K562 (cell line): ENCODE results near the gene KLHL22. TPM values are rescaled to one million over a fixed set of nuclear protein-coding genes. Genes with fewer than 3 reads are reported as not detected.
A peak's percentile ranks its signal among the peaks of the same experiment; 100 is the strongest.

ENCODE experiments used
- CBFA2T3 ChIP-seq: fragments of 450-650 bp; IDR thresholded peaks from 2 replicates; pipeline ENCODE4 v1.6.1; 2017
- E2F1 ChIP-seq: sonication (generic); formaldehyde crosslinking; IDR thresholded peaks from 2 replicates; pipeline ENCODE4 v1.8.1; 2023; ENCODE audit warnings: mild to moderate bottlenecking, missing genetic modification reagents, moderate library complexity
- FOXJ2 ChIP-seq: fragments of 200-800 bp; sonication (Bioruptor generic); IDR thresholded peaks from 2 replicates; pipeline ENCODE4 v1.6.1; 2016; ENCODE audit warnings: missing genetic modification characterization, missing compliant biosample characterization
- GATAD2B ChIP-seq: fragments of 450-650 bp; IDR thresholded peaks from 2 replicates; pipeline ENCODE4 v1.6.1; 2017; ENCODE audit warnings: mild to moderate bottlenecking, borderline replicate concordance
- HOXB6 ChIP-seq: fragments of 250-450 bp; sonication (Bioruptor Pico); IDR thresholded peaks from 2 replicates; pipeline ENCODE4 v1.5.1; 2022; ENCODE audit warnings: mild to moderate bottlenecking, borderline replicate concordance
- L3MBTL2 ChIP-seq: fragments of 450-650 bp; IDR thresholded peaks from 2 replicates; pipeline ENCODE4 v1.6.1; 2016; ENCODE audit warnings: mild to moderate bottlenecking, moderate library complexity
- MCM3 ChIP-seq: fragments of 450-650 bp; IDR thresholded peaks from 2 replicates; pipeline ENCODE4 v1.6.1; 2016
- MEF2D ChIP-seq: conservative IDR thresholded peaks from 2 replicates; pipeline ENCODE4 v1.6.1; 2016; ENCODE audit warnings: low read depth, missing genetic modification characterization, missing compliant biosample characterization
- NFRKB ChIP-seq: fragments of 450-650 bp; IDR thresholded peaks from 2 replicates; pipeline ENCODE4 v1.6.1; 2016; ENCODE audit warnings: low read depth
- POLR2A ChIP-seq: fragments of 450-650 bp; conservative IDR thresholded peaks from 2 replicates; pipeline ENCODE4 v1.6.1; 2016
- POU5F1 ChIP-seq: fragments of 150-350 bp; IDR thresholded peaks from 2 replicates; pipeline ENCODE4 v1.6.1; 2014; ENCODE audit warnings: borderline replicate concordance, low read length, low read depth, mild to moderate bottlenecking; ENCODE audit not compliant: partially characterized antibody
- PTBP1 ChIP-seq: fragments of 200-400 bp; formaldehyde crosslinking; IDR thresholded peaks from 2 replicates; pipeline ENCODE4 v1.6.1; 2017; ENCODE audit warnings: low read depth, low read length
- RFX5 ChIP-seq: IDR thresholded peaks from 2 replicates; pipeline ENCODE4 v1.6.1; 2011; ENCODE audit warnings: low read depth, mild to moderate bottlenecking, improper control_type of control experiment, low read length
- SLC30A9 ChIP-seq: fragments of 250-450 bp; sonication (Bioruptor Pico); IDR thresholded peaks from 2 replicates; pipeline ENCODE4 v1.8.0; 2022; ENCODE audit warnings: mild to moderate bottlenecking, moderate library complexity
- U2AF1 ChIP-seq: fragments of 200-400 bp; formaldehyde crosslinking; optimal IDR thresholded peaks from 2 replicates; pipeline ENCODE3; 2017; ENCODE audit warnings: mild to moderate bottlenecking, low read depth, low read length, moderate library complexity
- ZC3H4 ChIP-seq: sonication (generic); formaldehyde crosslinking; IDR thresholded peaks from 2 replicates; pipeline ENCODE4 v1.9.0; 2021; ENCODE audit warnings: missing genetic modification reagents, borderline replicate concordance
- ZEB2 ChIP-seq: fragments of 450-650 bp; IDR thresholded peaks from 2 replicates; pipeline ENCODE4 v1.6.1; 2016
- ZNF133 ChIP-seq: fragments of 250-450 bp; sonication (Bioruptor Pico); IDR thresholded peaks from 2 replicates; pipeline ENCODE4 v1.4.0; 2020; ENCODE audit warnings: mild to moderate bottlenecking
- ZNF174 ChIP-seq: fragments of 250-450 bp; sonication (Bioruptor Pico); IDR thresholded peaks from 2 replicates; pipeline ENCODE4 v1.4.0; 2020; ENCODE audit warnings: mild to moderate bottlenecking
- ZNF398 ChIP-seq: fragments of 250-450 bp; sonication (Bioruptor Pico); IDR thresholded peaks from 2 replicates; pipeline ENCODE4 v1.8.0; 2021; ENCODE audit warnings: moderate library complexity, mild to moderate bottlenecking, inconsistent platforms
- ZNF436 ChIP-seq: fragments of 250-450, 450-650 bp; sonication (Bioruptor Pico); formaldehyde crosslinking; IDR thresholded peaks from 2 replicates; pipeline ENCODE4 v1.7.0; 2020; ENCODE audit warnings: mild to moderate bottlenecking
- ZNF512 ChIP-seq: IDR thresholded peaks from 2 replicates; pipeline ENCODE4 v1.6.1; 2016; ENCODE audit warnings: missing genetic modification characterization, missing compliant biosample characterization
- ZNF778 ChIP-seq: fragments of 450-650 bp; formaldehyde crosslinking; IDR thresholded peaks from 2 replicates; pipeline ENCODE4 v1.4.0; 2020; ENCODE audit warnings: mild to moderate bottlenecking, moderate library complexity
- polyA plus RNA-seq, 8 experiments: library from polyadenylated mRNA; depleted of rRNA in 4 of 8; stranded (reverse) in 5 of 8; unstranded in 3 of 8; fragments of >200 nt; fragmentation: Nextera tagmentation in 2 of 8; fragmentation: Illumina TruSeq in 1 of 8; extraction: Ambion mirVana in 2 of 8; extraction: Trizol in 1 of 8; gene quantifications; 2 replicates each; pipeline versions ENCODE4 v1.2.1 to v1.2.3, GENCODE V29; 2011 to 2014; ENCODE audit warnings: inconsistent platforms in 1 of 8, missing spikeins in 1 of 8
- total RNA-seq, 7 experiments: library from RNA; depleted of rRNA in 6 of 7; stranded (reverse); fragments of >200 nt in 6 of 7; fragmentation: Illumina TruSeq in 2 of 7; extraction: Trizol in 2 of 7; gene quantifications; 2 replicates each; pipeline versions ENCODE4 v1.2.1 to v1.2.3, GENCODE V29; 2011 to 2021; ENCODE audit warnings: low replicate concordance in 1 of 7
- TF ChIP-seq, protein P1 (sequence below), 3 experiments: IDR thresholded peaks in 2 of 3; conservative IDR thresholded peaks in 1 of 3; 2 replicates each; pipeline ENCODE4 v1.5.1; 2011 to 2012; ENCODE audit warnings: low read length in 3 of 3, mild to moderate bottlenecking in 3 of 3, control low read depth in 2 of 3, improper control_type of control experiment in 1 of 3, inconsistent platforms in 1 of 3, low read depth in 1 of 3, mixed read lengths in 1 of 3, moderate library complexity in 1 of 3; ENCODE audit not compliant: insufficient read depth in 2 of 3

The KLHL22 gene
- total and polyA plus RNA-seq, 9 of the 15 experiments (the other 6 are each of a cell fraction or from before 2014, with no cell fraction given): 1.3 to 25.6 (median 15.2) TPM

DNA sequence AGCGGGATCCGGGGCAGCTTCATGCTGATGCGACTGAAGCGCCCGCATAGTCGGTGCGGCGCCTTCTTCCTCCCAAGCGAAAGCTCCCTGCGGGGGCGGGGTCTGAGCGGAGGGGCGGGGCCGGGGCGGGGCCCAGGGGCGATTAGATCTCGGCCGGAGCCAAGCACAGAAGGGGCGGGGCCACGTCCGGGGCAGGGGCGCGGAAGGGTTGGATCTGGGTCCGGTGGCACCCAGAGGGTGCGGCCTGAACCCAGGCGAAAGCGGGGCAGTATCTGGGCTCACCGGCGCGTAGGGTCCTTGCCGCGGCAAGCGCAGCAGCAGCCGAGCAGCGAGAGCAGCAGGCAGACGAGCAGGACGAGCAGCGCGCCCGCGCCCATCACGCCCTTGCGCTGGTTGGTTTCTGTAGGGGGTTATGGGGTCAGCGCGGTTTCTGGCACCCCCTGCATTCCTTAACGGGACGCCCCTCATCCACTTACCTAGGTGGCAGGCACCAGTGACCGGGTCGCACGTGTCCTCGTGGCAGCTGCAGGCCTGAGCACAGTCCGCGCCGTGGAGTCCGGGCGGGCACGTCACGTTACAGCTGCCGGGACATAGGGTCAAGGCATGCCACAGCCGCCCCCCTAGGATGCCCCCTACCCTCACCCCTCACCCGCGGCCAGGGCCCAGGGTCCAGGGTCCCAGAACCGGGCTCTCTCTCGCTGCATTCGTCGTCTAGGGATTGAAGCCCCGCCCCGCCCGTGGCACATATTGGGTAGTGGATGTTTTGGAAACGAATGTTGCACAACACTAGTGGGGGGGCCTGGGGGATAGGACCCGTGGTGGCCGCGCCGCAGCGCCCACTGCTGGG, 66.1 kb downstream of the KLHL22 start (continued):
- TF ChIP-seq SLC30A9 (CRISPR knock-in tag) (no peak), PTBP1 (no peak), L3MBTL2 (peak; percentile 78; the same call in 1 of the 2 replicates), ZNF436 (no peak), ZNF133 (CRISPR knock-in tag) (0 out of 2 replicates have a peak, but pooled peaks have one; percentile 9), NFRKB (no peak), MCM3 (no peak), ZNF512 (no peak), POLR2A (no peak), HOXB6 (CRISPR knock-in tag) (no peak), E2F1 (CRISPR knock-in tag) (no peak), MEF2D (tag) (no peak), U2AF1 (no peak), RFX5 (no peak; the same call in 1 of the 2 replicates), ZNF398 (CRISPR knock-in tag) (no peak), FOXJ2 (tag) (no peak), ZNF778 (no peak), CBFA2T3 (no peak), ZC3H4 (CRISPR knock-in tag) (no peak), ZEB2 (no peak), POU5F1 (no peak), GATAD2B (no peak), ZNF174 (CRISPR knock-in tag) (no peak)
- TF ChIP-seq, protein P1, sequence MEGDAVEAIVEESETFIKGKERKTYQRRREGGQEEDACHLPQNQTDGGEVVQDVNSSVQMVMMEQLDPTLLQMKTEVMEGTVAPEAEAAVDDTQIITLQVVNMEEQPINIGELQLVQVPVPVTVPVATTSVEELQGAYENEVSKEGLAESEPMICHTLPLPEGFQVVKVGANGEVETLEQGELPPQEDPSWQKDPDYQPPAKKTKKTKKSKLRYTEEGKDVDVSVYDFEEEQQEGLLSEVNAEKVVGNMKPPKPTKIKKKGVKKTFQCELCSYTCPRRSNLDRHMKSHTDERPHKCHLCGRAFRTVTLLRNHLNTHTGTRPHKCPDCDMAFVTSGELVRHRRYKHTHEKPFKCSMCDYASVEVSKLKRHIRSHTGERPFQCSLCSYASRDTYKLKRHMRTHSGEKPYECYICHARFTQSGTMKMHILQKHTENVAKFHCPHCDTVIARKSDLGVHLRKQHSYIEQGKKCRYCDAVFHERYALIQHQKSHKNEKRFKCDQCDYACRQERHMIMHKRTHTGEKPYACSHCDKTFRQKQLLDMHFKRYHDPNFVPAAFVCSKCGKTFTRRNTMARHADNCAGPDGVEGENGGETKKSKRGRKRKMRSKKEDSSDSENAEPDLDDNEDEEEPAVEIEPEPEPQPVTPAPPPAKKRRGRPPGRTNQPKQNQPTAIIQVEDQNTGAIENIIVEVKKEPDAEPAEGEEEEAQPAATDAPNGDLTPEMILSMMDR (IDR thresholded peaks at IDR 0.05 in 2 of 3, conservative IDR thresholded peaks at IDR 0.05 in 1 of 3; ENCODE audit: insufficient read depth in 2 of 3, low read depth in 1 of 3, low read length in 3 of 3): peak in 1 of 3 experiments; percentile 27; a peak in 3 of 6 replicates
